HG03064 (cell line): Measurements from ENCODE around the gene MARCHF3.

Experiments
- ATAC-seq: cut with Tn5 transposase; IDR thresholded peaks from one replicate; pipeline ENCODE4 v1.9.1; 2021; ENCODE audit warnings: low read depth; ENCODE audit not compliant: unreplicated experiment

The MARCHF3 gene

DNA sequence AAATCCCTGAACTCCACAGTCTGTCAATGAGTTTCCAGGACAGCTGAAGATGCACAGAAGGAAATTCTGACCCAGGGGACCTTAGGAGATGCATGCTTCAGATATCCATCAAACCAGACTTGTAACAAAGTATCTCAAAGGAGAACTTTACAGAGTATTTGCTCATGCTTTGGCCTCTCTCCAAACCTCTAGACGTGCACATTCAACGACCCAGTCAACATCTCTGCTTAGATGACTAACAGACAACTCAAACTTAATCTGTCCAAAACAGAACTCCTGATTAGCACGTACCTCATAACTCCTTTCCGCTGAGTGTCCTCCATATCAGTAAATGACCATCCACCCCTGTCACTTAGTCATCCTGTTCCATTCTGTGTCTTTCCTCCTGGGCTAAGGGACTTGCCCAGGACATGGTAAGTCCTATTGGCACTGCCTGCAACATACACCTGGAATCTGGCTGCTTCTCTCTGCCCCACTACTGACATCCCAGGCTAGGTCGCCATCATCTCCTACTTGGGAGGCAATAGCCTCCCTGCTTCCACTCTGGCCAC is 146.0 kb downstream of the MARCHF3 start:
- no peak for ATAC-seq

- no peak for ATAC-seq
Observed at GRCh38 chr5:126883564-126884245, 146.7 kb downstream of the MARCHF3 start.

DNA sequence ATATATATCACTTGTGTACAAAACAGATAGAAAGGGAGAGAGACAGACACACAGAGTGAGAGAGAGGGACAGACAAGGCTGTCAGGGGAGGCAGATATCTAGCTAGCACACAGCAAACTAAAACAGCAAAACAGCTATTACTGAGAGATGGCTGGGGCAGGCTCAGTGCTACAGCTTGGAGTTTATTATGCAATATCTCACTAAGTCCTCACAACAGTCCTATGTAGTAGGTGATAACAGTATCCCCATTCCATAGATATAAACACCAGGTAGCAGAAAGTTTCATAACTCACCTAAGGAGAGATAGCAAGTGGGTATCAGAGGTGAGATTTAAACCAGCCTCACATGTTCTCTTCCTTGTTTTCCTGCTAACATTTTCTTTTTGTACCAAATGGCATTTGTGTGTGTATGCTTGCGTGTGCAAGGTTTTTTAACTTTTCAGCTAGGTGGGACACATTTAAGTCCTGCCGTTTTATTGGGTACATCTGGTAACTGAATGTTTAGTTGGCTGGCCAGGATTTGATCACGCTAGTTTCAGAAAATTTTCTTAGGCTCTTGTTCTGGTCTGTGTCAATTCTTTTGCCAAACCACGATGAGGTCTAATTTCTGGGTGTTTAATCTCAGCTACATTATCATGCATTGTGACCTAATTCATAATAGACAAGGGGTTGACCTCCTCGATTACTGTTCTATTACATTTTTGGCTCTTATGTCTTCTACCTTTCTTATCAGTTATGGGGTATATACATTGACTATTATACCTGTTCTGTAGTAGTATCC is 148.3 kb downstream of the MARCHF3 start:
- no peak for ATAC-seq

- no peak for ATAC-seq
Observed at GRCh38 chr5:126878634-126879033, 151.7 kb downstream of the MARCHF3 start.

DNA sequence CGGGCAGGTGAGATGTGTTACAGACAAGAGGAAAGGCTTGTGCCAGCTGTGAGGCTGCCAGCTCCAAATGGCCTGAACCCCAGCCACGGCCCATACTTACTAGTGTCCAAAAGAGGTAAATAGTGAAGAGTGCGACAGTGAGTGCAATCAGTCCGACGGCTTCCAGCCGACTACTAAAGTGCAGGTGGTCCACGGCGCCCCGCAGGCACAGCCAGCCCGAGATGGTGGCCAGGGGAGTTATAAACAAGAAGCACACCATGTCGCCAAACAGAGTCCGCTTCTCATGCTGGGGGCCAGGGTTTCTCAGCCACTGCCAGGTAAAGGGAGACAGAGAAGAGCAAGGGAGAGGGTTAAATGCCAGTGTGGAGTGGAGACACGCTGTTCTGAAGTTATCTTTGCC is 152.3 kb downstream of the MARCHF3 start:
- no peak for ATAC-seq

GRCh38 chr5:126877602-126878001 is 152.8 kb downstream of the MARCHF3 start:
- ATAC-seq = no peak

DNA sequence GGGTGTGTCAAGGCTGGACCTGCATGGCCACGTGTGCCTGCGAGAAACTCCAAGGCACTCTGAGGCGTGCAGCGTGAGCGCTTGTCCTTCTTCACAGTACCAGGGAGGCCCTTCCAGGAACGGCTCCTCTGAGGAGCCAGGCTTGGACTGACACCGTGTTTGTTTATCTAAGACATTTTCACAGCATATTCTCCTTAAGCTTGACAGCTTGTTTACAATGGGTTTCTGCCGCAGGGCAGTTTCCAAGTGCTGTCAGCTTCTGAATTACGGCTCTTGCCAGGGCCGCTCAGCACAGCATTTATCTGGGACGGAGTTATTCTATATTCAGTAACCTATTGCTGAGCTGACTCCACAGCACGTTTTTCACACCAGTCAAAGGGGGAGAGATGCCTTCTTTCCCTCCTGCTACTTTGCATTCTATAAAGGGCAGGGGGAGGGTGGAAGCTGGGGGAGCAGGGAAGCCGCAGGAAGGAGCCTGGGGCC is 155.0 kb downstream of the MARCHF3 start:
- no peak for ATAC-seq

- no peak for ATAC-seq
Observed at GRCh38 chr5:126872561-126873354, 157.6 kb downstream of the MARCHF3 start.

- ATAC-seq = no peak
Observed at GRCh38 chr5:126871441-126871840, 158.9 kb downstream of the MARCHF3 start.

- peak; percentile 69 for ATAC-seq
Observed at GRCh38 chr5:126869005-126869451, 161.3 kb downstream of the MARCHF3 start.

DNA sequence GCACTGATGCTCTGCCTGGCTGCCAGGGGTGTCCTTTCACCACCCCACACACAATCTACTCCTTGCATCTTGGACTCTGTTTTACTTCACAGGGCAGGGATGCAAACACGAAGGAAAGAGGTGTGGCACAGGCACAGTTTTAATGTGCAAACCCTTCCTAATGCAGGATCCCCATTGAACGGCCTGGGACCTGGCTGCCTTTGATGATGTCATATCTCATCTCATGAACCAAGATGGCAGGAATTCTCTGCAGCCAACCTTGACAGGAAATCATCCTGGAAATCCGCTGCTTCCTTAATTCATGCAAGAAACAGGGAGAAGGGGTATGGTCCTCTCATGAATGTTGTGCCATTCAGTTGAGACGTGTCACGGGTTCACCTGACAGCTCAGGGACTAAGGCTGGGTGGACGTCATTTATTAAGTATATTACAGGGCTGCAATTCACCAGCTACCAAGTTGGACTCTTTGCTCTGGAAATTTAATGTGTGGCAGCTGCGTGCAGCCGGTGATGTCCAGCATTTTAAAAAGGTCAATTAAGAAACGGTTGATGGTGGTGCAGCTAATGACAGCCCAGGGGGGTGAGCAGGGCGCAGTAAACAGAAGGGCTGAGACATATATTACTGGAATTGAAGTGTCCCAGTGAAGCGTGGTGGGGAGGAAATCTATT is 161.9 kb downstream of the MARCHF3 start:
- ATAC-seq = no peak

- ATAC-seq = no peak
Observed at GRCh38 chr5:126866851-126867636, 163.3 kb downstream of the MARCHF3 start.

GRCh38 chr5:126865299-126865698 is 165.1 kb downstream of the MARCHF3 start:
- no peak for ATAC-seq

- no peak for ATAC-seq
Observed at GRCh38 chr5:126864042-126864688, 166.2 kb downstream of the MARCHF3 start.

- ATAC-seq = no peak
Observed at GRCh38 chr5:126863402-126863801, 167.0 kb downstream of the MARCHF3 start.

- ATAC-seq = no peak
Observed at GRCh38 chr5:126858441-126858840, 171.9 kb downstream of the MARCHF3 start.

GRCh38 chr5:126857472-126858410 is 172.6 kb downstream of the MARCHF3 start:
- ATAC-seq = no peak

DNA sequence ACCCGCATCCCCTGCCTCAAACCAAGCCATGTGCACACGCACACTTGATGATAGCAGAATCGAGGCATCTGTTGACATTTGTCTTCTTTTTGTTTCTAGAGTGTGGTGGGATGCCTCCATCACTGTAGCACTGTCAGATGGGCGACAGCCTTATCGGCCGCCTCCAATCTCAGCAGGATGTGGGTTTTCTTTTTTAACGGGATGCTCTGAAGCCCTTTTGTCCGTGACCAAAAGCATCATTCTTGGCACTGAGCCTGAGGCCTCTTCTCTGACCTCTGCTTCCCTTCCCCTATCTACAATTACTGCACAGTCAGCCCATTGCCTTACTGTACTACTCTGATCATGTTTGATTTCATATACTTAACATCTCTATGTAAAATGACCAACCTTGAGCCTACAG is 175.1 kb downstream of the MARCHF3 start:
- ATAC-seq = no peak
